GM21528 (cell line): Measurements from ENCODE around the gene PUS7L.

Source experiments
- ATAC-seq: cut with Tn5 transposase; IDR thresholded peaks from one replicate; pipeline ENCODE4 v1.9.1; 2021; ENCODE audit warnings: mild to moderate bottlenecking, moderate library complexity; ENCODE audit not compliant: unreplicated experiment, low FRiP score

PUS7L gene

GRCh38 chr12:43675048-43675904 lies 83.3 kb downstream of the PUS7L start:
- no peak for ATAC-seq

GRCh38 chr12:43669373-43669772 lies 89.2 kb downstream of the PUS7L start:
- ATAC-seq: no peak
